ENCODE data around the gene GALNT3.

GALNT3 gene

GRCh38 chr2:165725421-165725820 lies 68.6 kb downstream of the GALNT3 start:
- DNase-seq (ENCODE audit: low read depth in 3 of 3) = no peak

- DNase-seq (ENCODE audit: low read depth in 3 of 3) = no peak
Observed at GRCh38 chr2:165720511-165720910, 73.5 kb downstream of the GALNT3 start.

- no peak for DNase-seq (ENCODE audit: low read depth in 3 of 3)
Observed at GRCh38 chr2:165718610-165719210, 75.3 kb downstream of the GALNT3 start.

- DNase-seq (ENCODE audit: low read depth in 3 of 3) = no peak
Observed at GRCh38 chr2:165716091-165716490, 78.0 kb downstream of the GALNT3 start.

GRCh38 chr2:165706960-165707487 lies 87.0 kb downstream of the GALNT3 start:
- DNase-seq (ENCODE audit: low read depth in 3 of 3) = no peak

- DNase-seq (ENCODE audit: low read depth in 3 of 3) = no peak
Observed at GRCh38 chr2:165701147-165701546, 92.9 kb downstream of the GALNT3 start.

- no peak for DNase-seq (ENCODE audit: low read depth in 3 of 3)
Observed at GRCh38 chr2:165700531-165700930, 93.5 kb downstream of the GALNT3 start.

- DNase-seq (ENCODE audit: low read depth in 3 of 3) = no peak
Observed at GRCh38 chr2:165699946-165700345, 94.1 kb downstream of the GALNT3 start.

GRCh38 chr2:165698444-165698884 lies 95.6 kb downstream of the GALNT3 start:
- no peak for DNase-seq (ENCODE audit: low read depth in 3 of 3)

- no peak for DNase-seq (ENCODE audit: low read depth in 3 of 3)
Observed at GRCh38 chr2:165697748-165698443, 96.2 kb downstream of the GALNT3 start.
